WTC11 (cell line): Measurements from ENCODE around the gene UQCRQ. TPM values are rescaled to one million over a fixed set of nuclear protein-coding genes. Genes with fewer than 3 reads are reported as not detected.

ENCODE experiments used
- ATAC-seq: fragments of 200-7000 bp; cut with Tn5 transposase; 2 replicates; pipeline ENCODE4 v1.10.0; 2021; ENCODE audit warnings: mild to moderate bottlenecking, moderate library complexity
- CTCF ChIA-PET: fragments of 300-600 bp; sonication (Branson Sonifier 250); formaldehyde crosslinking; loops from one replicate; lab custom pipeline; 2021; ENCODE audit warnings: antibody characterized with exemption; lab: Charles Lee
- POLR2A ChIA-PET: fragments of 350-600 bp; sonication (Branson Sonifier 250); formaldehyde crosslinking; loops from one replicate; lab custom pipeline; 2021; ENCODE audit warnings: antibody characterized with exemption; lab: Charles Lee
- DNase-seq: peaks from one replicate; pipeline ENCODE4 v3.0.0; 2021; ENCODE audit warnings: low spot score
- H3K27ac Mint-ChIP-seq: 2 replicates; pipeline ENCODE4 v1.8.0; 2021; ENCODE audit warnings: mixed read lengths
- H3K27me3 Mint-ChIP-seq: 2 replicates; pipeline ENCODE4 v1.8.0; 2021; ENCODE audit warnings: low read depth, mild to moderate bottlenecking, moderate library complexity, mixed read lengths
- H3K36me3 Mint-ChIP-seq: 2 replicates; pipeline ENCODE4 v1.8.0; 2021; ENCODE audit warnings: mixed read lengths
- H3K4me1 Mint-ChIP-seq: 2 replicates; pipeline ENCODE4 v1.8.0; 2022; ENCODE audit warnings: mixed read lengths
- H3K4me3 Mint-ChIP-seq: 2 replicates; pipeline ENCODE4 v1.8.0; 2021; ENCODE audit warnings: mild to moderate bottlenecking, moderate library complexity, mixed read lengths
- H3K9me3 Mint-ChIP-seq: 2 replicates; pipeline ENCODE4 v1.8.0; 2021; ENCODE audit warnings: mixed read lengths
- AR ChIP-seq: fragments of 250-450 bp; sonication (Bioruptor Pico); IDR thresholded peaks from 2 replicates; pipeline ENCODE4 v1.9.0; 2021; ENCODE audit warnings: mild to moderate bottlenecking
- CREM ChIP-seq: sonication (generic); formaldehyde crosslinking; IDR thresholded peaks from 2 replicates; pipeline ENCODE4 v1.8.1; 2022; ENCODE audit warnings: mild to moderate bottlenecking, missing genetic modification reagents, moderate library complexity
- HMGA2 ChIP-seq: fragments of 250-450 bp; sonication (Bioruptor Pico); IDR thresholded peaks from 2 replicates; pipeline ENCODE4 v1.4.0; 2021; ENCODE audit warnings: mild to moderate bottlenecking, moderate library complexity
- IRF2 ChIP-seq: sonication (generic); formaldehyde crosslinking; IDR thresholded peaks from 2 replicates; pipeline ENCODE4 v1.8.0; 2022; ENCODE audit warnings: low read depth, missing genetic modification reagents, borderline replicate concordance
- JUN ChIP-seq: sonication (generic); formaldehyde crosslinking; IDR thresholded peaks from 2 replicates; pipeline ENCODE4 v1.8.0; 2023; ENCODE audit warnings: mild to moderate bottlenecking, missing genetic modification reagents
- PRDM15 ChIP-seq: sonication (generic); formaldehyde crosslinking; IDR thresholded peaks from 2 replicates; pipeline ENCODE4 v1.8.0; 2022; ENCODE audit warnings: missing genetic modification reagents
- TCF7 ChIP-seq: sonication (generic); formaldehyde crosslinking; IDR thresholded peaks from 2 replicates; pipeline ENCODE4 v1.8.0; 2022; ENCODE audit warnings: mild to moderate bottlenecking, low read depth, missing genetic modification reagents, moderate library complexity
- USF1 ChIP-seq: sonication (generic); formaldehyde crosslinking; IDR thresholded peaks from 2 replicates; pipeline ENCODE4 v1.8.0; 2022; ENCODE audit warnings: mild to moderate bottlenecking, missing genetic modification reagents
- ZNF121 ChIP-seq: sonication (generic); formaldehyde crosslinking; IDR thresholded peaks from 2 replicates; pipeline ENCODE4 v1.8.0; 2023; ENCODE audit warnings: missing genetic modification reagents
- ZNF281 ChIP-seq: sonication (generic); formaldehyde crosslinking; IDR thresholded peaks from 2 replicates; pipeline ENCODE4 v1.8.0; 2023; ENCODE audit warnings: mild to moderate bottlenecking, missing genetic modification reagents
- ZNF532 ChIP-seq: fragments of 250-450 bp; sonication (Bioruptor Pico); IDR thresholded peaks from 2 replicates; pipeline ENCODE4 v1.9.0; 2021; ENCODE audit warnings: mild to moderate bottlenecking, borderline replicate concordance
- total RNA-seq: library from RNA; stranded (reverse); gene quantifications from 3 replicates; pipeline ENCODE4 v1.2.3, GENCODE V29; 2021

Gene UQCRQ
- total RNA-seq, 1 experiment from 2014 or later, result 256 TPM

GRCh38 chr5:132865668-132866341 is 637 bp upstream of the UQCRQ start:
- peaks cover 3% of the 10 kb centered on the region; the same call in 1 of the 2 replicates for H3K27me3 Mint-ChIP-seq
- H3K36me3 Mint-ChIP-seq, result peaks cover 24% of the 10 kb centered on the region
- CTCF ChIA-PET, result interaction anchor here (0.7 to 2.9 kb wide), 17 partner anchors 11 to 339 kb away, joined by 3 to 24 read pairs (median 6); partner anchors contain the start of genes CCNI2 and SHROOM1
- no peaks in the 10 kb centered on the region for H3K9me3 Mint-ChIP-seq
- ATAC-seq, result no peak
- peak overlapping the region; percentile 100 for H3K4me3 Mint-ChIP-seq
- peaks cover 22% of the 10 kb centered on the region for H3K4me1 Mint-ChIP-seq
- DNase-seq, result no peak
- peak overlapping the region; percentile 96 for H3K27ac Mint-ChIP-seq
- POLR2A ChIA-PET, result interaction anchor here (0.5 to 2.7 kb wide), 13 partner anchors 30 to 309 kb away, joined by 3 to 13 read pairs (median 5); partner anchors contain the start of genes AFF4, CCNI2, RAD50 and SOWAHA
- TF ChIP-seq HMGA2 (CRISPR knock-in tag) (no peak), USF1 (0 out of 2 replicates have a peak, but pooled peaks have one; percentile 27), ZNF532 (0 out of 2 replicates have a peak, but pooled peaks have one; percentile 42)

- H3K36me3 Mint-ChIP-seq, result peaks cover 24% of the 10 kb centered on the region
- peak overlapping the region; percentile 100 for H3K4me3 Mint-ChIP-seq
- peaks cover 22% of the 10 kb centered on the region for H3K4me1 Mint-ChIP-seq
- no peaks in the 10 kb centered on the region for H3K9me3 Mint-ChIP-seq
- DNase-seq, result no peak
- ChIA-PET POLR2A (interaction anchor here (1.4 to 2.7 kb wide), 4 partner anchors 36 to 120 kb away, joined by 4 to 13 read pairs (median 6); partner anchors contain the start of genes AFF4 and CCNI2), CTCF (interaction anchor here (1.3 to 2.9 kb wide), 6 partner anchors 12 to 120 kb away, joined by 3 to 24 read pairs (median 8); partner anchors contain the start of gene CCNI2)
- peak overlapping the region; percentile 100 for H3K27ac Mint-ChIP-seq
- no peak for ATAC-seq
- H3K27me3 Mint-ChIP-seq, result peaks cover 3% of the 10 kb centered on the region; the same call in 1 of the 2 replicates
- TF ChIP-seq PRDM15, result no peak
- no peak for TF ChIP-seq USF1
- no peak for TF ChIP-seq IRF2 (CRISPR knock-in tag)
- no peak for TF ChIP-seq TCF7 (CRISPR knock-in tag)
- no peak for TF ChIP-seq CREM (CRISPR knock-in tag)
- no peak for TF ChIP-seq JUN (CRISPR knock-in tag)
- TF ChIP-seq ZNF121 (CRISPR knock-in tag), result no peak
- no peak for TF ChIP-seq ZNF281 (CRISPR knock-in tag)
- no peak for TF ChIP-seq AR (CRISPR knock-in tag)
- TF ChIP-seq, all 79 proteins: peak for 0
These were observed 607 bp downstream of the UQCRQ start for GRCh38 chr5:132867046-132867451.
